Islet of Langerhans (tissue), 1 donor: ENCODE results near the gene ETFA.
"Not testable (repeated sequence)": the region's sequence is repeated elsewhere in the genome, so short reads cannot be mapped to it uniquely, and the experiment has no call there.

Experiments used
- FAIRE-seq: peaks from one replicate; lab custom pipeline; 2011; peaks lifted over from hg19 to GRCh38; lab: Jason Lieb, UNC

ETFA gene

DNA sequence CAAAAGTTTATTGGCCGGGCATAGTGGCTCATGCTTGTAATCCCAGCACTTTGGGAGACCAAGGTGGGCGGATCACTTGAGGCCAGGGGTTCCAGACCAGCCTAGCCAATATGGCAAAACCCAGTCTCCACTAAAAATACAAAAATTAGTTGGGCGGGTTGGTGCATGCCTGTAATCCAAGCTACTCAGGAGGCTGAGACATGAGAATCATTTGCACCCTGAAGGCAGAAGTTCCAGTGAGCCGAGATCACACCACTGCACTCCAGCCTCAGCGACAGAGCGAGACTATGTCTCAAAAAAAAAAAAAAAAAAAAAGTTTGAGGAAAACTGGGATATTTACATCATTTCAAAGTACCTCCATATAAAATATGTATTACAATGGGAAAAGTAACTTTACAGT lies 40.4 kb downstream of the ETFA start:
- FAIRE-seq: no peak

DNA sequence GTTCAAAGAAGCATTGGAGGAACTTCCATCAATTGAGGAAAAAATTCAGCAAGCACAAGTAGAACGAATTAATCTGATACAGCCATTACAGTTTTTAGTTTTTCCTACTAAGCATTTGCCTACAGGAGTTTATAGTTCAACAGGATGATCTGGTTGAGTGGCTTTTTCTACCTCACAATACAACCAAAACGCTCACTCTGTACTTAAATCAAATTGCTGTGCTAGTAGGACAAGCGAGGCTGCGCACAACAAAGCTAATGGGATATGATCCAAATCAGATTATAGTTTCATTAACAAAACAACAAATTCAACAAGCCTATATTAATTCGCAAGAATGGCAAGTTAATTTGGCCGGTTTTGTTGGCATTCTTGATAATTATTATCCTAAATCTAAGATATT lies 44.2 kb downstream of the ETFA start:
- no peak for FAIRE-seq

DNA sequence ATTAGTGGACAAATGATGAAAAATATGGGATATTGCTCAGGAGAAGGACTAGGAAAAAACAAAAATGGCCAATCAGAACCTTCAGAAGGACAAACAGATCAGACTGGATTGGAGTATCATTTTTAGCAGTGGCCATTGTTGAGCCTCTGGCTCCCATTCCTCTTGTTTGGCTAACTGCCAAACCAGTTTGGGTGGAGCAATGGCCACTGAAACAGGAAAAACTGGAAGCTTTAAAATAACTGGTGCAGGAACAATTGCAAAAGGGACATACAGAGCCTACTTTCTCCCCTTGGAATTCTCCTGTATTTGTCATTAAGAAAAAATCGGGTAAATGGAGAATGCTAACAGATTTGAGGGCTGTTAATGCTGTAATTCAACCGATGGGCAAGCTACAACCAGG lies 45.5 kb downstream of the ETFA start:
- FAIRE-seq: not testable (repeated sequence)

DNA sequence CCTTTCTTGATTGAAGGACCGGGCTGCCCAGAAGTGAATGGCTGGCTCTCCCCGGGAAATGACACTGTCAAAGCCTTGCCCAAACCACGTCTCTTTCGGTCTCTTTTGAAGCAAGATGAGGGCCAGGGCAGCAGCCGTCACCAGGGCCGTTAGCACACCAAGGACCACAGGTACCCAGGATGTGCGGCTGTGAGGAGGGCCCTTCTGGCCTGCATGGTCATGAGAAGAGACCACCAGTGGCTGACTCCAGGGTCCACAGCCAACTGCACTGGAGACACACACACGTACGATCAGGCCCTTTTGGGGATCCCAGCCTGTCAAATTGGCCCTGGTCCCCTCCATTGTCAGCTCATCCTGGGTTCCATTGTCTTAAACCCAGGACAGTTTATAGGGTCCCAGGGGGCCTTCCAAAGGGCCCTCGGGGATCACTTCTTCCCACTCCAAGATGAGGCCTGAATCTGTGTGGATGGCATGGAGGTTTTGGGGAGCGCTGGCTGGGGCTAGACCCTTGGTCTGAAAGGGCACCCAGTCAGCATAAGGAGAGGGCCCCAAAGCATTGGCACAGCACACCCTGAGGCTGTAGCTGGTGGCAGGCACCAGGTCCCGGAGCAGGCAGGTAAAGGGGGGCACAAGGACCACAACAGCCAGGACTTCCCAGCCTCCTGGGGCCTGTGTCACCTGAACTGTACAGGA lies 50.9 kb downstream of the ETFA start:
- no peak for FAIRE-seq

DNA sequence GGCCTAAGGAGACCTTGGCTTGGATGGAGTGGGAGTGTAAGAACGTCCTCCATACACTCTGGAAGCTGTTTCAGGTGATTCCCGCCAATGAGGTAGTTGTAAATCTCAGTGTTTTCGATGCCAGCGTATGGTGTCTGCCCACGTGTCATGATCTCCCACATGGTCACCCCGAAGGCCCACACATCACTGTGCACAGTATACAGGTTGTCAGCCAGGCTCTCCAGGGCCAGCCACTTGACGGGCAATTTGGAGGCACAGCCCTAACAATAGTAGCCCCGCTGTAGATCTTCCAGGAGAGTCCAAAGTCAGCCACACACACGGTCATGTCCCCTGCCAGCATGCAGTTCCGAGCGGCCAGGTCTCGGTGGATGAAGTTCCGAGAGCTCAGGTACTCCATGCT lies 51.9 kb downstream of the ETFA start:
- no peak for FAIRE-seq

DNA sequence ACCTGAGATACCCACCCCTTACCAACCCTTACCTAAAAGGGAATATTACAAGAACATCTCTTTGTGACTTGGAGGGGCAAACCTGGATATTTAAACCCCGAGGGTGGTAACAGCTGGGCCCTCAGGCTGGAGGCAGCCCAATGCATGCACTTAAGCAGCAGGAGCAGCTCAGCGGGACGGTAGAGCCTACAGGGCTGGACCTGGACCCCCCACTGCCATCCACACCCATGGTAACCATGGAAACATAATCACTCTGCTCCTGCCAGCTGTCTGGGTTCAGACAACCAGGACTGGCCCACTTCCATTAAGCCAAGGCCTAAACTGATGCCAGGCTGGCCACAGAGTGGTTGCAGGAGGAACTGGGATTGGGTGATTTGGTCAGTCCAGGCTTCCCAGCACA lies 52.8 kb downstream of the ETFA start:
- no peak for FAIRE-seq

DNA sequence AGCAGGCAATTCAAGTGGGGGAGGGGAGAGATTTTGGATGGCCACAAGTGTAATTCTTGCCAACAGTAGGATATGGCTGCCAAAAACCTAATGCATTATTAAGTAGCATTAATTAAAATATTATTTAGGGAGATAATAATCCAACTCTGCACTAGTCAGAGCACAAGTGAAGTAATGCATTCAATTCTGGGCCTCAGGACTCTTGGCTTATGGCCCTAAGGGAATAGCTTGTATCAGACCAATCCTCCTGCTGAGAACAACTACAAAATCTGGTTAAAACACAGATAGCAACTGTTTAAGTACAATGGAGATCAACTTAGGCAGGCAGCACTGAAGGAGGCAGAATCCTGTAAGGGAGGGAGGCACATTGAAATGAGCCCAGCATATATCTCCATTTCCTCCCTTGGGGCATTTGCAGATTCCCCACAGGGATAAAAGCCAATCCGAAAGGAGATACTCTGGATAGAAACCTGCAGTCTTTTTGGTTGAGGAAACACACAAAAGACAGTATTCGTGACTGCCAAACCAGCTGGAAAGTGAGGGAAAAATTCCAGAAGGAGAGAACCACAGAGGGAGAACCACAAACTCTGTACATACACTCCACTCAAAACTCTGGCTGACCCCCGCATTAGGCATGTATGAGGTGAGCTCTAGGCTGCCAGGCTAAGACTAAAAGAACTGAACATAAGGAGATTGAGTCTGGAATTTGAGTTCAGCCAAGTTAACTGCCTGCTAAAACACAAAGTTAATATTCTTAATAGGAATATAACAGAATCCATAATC lies 57.4 kb downstream of the ETFA start:
- FAIRE-seq: no peak

DNA sequence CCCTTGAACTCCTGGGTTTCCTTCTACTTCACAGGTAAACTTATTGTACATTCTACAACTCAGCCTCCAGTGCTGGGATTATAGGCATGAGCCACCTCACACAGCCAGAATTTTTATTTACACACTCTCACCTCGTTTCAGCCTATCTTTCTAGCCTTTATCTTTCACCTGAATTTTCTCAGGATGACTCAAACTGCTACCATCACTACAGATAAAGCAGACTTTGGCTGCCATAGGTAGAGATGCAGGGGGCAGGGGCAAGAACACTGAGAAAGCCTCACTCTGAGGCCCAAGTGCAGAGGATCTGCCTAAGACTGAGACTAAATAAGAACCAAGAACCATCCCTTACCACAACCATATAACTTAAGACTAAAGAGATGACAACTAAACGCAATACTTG lies 59.0 kb downstream of the ETFA start:
- no peak for FAIRE-seq

DNA sequence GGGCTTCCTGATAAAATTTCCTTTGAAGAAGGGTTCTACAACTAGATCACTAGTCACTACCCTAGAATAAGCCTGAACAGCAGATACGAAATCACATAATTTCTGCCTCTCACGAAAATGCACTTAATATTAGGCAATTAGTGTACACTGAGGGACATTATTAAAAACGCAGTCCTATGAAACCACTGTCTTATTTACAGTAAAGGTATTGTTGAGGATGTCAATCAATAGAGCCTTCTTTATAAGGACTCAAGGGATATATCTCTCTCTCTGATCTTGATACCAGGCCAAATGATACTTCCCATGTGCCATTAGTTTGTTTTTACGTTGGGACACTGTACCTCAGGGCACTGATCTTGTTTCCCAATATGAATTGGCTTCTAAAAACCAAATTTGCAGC lies 59.6 kb downstream of the ETFA start:
- FAIRE-seq: no peak

DNA sequence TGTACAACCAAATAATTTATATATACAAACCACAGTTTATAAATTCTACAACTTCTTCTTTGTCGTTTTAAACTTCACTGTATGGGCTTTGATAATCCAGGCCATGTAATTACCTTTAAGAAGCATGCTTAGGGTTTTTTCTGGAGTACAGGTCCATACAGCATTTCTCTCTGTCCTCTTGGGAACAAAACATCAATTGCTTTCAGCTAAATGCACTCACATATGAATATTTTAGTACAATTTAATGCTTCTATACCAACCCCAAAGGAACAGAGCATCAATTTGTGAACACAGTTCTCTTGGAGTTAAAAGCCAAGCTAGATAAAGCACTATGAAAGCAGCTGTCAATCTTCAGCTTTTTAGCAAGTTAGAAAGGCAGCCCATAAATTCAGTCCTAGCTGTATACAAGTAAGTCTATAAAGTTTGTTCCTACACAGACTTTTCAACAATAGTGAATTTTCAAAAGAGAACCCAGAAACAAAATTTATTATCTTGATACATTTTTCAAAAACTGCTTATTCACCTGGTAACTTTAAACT lies 66.1 kb downstream of the ETFA start:
- no peak for FAIRE-seq

DNA sequence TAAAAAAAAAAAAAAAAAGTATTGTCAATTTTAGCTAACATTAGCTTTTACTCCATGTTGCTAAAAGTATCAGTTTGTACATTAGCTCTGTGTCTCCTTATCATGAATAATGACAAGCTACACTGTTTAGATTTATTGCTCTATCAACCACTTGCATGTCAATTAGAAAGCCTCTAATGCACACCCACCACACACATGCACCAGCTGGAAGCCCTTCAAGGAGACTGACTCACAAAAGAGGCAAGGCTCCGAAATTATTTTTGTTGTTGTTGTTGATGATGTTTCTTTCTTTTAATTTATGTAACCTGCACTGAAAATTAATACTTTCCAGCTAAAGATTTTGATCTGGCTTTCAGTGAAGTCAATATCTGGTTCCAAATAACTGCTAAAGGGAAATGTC lies 71.5 kb downstream of the ETFA start:
- FAIRE-seq: no peak

DNA sequence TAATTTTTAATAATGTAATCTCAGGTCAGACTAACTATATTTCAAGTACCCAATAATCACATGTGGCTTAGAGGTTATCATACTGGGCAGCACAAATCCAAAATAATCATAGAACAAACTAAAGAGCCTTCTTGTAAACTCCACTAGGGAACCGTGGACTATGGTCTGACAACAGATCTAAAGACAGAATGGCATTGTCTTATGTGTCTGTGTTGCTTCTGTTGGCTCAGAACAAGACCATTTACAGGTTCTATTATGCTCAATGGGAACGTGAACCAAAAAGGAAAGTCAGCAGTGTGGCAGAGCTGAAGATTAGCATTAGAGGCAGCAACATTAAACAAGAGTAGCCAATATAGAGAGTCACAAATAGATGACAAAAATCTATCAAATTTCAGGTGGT lies 74.9 kb downstream of the ETFA start:
- no peak for FAIRE-seq

DNA sequence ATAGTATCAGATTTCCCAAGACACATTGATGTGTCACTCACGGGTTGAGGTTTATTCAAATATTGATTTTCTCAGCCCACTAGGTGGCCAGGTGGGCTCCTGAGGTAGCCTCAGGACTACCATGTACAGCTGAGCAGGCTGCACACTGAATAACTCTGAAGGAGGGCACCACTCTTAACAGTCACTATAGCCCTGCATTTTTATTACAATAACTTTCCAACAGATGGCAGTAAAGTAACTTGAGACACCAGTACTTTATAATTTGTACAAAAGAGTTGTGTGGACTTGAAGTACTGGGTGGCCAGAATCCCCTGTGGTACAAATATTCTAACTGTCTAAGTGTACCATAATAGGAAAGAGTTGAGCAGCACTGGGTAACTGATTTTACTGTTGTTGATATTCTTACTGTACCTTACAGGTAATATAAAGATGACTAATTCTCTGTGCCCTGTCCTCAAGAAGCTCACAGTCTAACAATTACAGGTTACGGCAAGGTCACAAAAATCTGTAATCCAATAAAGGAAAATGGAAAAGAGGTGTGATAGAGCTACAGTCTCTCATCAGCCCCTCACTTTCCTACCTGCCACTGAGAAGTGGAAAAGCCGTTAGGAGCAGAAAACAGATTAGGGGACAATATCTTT lies 76.0 kb downstream of the ETFA start:
- peak; percentile 36 for FAIRE-seq

DNA sequence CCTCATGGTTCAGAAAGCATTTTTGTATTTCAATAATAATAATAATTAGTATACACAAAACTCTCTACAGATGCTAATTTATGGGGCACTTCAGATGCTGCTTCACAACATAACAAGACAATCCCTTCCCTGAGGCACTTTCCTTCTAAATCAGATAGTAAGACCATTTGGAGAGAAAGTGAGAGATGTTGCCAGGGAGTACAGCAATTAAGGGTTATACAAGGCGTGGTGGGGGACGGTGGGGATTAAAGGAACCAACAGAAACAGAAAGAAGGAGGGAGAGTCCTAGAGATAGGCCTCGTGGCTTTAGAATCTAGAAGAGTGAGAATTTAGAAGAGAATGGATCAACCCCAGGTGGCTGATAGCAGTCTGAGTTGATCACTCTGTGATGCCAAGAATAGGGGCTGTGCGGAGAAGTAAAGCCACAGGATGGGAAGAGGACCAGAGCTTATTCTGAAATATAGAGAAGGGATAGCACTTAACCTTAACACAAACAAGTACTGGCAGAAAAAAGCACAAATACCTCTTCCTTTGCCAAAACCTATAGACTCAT lies 76.9 kb downstream of the ETFA start:
- no peak for FAIRE-seq

DNA sequence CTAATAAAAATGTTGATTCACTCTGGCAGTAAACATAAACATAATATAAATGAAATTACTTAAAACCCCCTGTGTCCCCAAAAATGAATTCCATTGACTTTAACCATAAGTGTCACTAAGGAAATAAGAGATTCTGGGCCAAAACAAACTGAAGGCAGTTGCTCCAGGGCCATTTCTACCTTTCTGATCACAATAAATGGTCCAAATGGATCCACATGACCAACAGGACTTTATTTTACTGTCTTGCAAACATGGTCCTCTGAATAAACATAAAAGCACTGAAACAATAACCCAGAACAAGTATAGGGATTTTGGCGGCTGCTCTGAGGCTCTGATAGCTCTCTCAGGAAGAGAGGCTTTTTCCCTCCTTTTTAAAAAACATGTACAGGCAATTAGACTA lies 77.3 kb downstream of the ETFA start:
- no peak for FAIRE-seq

DNA sequence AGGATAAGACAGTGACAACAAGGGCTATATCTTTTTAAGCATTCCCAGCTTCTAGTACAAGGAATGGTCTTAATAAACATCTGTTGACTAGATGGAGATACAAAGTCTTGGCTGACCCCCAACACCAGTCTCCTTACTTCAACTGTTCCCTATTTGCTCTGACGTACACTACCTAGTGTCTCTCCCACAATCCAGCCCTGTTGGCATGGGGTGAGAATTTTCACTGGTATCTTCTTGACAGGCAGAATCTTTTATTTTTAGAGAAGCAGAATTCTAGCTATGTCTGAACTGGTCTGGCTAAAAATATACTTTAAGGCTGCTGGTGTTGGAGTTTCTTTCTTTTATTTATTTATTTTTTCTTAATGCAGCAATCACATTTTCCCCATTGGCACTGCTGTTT lies 82.0 kb downstream of the ETFA start:
- FAIRE-seq: no peak

DNA sequence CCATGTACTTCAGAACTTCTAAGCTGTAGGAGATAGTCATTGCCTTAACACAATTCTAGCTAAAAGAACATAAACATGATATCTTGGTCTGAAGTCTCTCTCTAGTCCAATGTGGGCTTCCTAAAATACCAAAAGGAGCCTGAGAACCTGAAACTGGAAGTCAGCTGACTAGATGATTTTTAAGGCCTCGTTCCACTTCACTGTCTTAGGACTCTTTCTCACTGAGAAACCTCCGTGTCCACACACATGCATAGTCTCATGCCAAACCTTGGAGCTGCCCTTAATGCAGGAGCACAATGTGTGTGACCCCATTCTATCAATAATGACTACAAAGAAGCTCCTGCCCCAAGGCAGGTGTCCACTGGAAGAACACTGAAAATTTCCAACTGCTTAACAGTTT lies 87.7 kb downstream of the ETFA start:
- FAIRE-seq: no peak

DNA sequence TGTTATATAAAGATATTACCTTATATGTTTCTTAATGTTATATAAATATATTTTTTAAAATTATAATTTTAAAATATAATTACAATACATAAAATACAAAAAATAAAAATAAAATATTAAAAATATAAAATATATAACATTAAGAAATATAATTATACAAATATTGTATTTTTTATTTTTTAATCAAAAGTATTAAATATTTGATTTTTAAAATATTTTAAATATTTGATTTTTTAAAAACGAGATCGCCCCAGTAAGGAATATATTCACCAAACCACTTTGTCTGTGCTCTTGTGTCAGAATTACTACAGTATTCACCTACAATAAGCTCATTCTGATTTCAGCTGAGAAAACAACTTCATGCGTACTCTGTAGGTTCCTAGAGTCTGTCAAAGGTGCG lies 89.1 kb downstream of the ETFA start:
- no peak for FAIRE-seq

DNA sequence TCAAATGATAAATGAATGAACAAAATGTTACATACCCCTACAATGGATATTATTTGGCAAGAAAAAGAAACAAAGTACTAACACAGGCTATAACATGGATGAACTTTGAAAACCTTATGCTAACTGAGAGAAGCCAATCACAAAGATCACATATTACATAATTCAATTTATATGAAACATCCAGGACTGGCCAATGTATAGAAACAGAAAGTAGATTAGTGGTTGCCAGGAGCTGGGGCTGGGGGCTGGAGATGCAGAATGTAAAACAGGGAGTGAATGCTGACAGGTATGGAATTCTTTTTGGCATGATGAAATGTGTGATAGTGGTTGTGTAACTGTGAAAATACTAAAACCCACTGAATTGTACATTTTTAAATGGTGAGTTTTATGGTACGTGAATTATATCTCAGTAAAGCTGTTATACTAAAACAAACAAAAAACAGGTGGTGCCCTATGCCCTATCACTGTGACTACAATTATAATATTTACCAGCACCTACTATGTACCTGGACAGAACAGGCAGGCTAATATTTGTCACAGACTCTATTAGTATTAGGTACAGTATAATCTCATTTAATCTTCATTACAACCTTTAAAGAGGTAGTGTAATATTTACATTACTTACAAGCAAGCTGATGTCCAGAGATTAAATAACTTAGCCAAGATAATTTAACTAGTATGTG lies 90.0 kb downstream of the ETFA start:
- FAIRE-seq: no peak

DNA sequence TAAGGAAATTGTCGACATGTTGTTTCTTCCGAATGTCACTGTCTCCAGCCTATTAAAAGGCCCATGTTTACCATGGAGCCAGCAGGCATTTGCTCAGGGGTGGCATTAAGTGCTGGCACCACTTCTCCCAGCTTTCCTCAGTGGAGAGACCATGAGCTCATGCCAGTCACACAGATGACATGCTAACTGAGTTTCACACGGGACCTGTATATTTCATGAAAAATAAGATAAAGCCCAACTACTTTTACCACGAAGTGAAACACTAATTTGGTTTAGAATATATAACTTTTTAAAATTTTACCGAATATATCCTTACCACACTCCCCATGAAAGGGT lies 93.4 kb downstream of the ETFA start:
- no peak for FAIRE-seq

DNA sequence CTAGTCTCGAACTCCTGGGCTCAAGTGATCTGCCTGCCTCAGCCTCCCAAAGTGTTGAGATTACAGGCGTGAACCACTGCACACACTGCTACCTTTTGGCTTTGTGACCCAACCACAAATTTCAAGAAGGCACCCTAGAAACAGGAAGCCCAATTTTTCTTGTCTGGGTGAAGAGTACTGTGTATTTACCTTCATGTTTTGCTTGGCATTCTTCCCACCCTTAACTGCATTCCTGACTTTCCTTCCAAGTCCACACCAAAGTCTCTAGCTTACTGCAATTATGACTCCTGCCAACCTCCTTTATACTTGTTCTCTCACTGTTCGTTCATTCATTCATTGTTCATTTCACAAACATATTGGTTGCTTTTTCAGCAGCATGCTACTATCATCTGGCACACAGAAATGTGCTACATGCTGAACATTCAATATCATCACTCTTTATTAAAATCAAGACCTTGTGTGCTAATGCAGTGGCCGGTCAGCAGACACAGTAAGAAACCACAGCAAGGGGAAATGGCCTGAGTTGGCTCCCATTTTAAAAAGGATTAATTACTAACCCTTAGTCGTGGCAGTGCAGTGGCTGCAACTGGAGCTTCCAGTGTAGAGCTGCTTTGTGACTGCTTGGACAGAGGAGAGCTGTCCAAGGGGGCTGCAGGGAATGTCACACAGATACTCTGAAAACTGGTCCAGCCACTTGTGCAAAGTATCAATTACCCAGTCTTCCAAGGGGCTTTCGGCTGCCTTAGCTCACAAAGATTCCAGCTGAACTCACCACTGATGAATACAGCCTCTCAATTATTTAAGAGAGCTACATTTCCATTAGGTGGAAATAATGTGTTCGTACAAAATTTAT lies 94.0 kb downstream of the ETFA start:
- FAIRE-seq: no peak

DNA sequence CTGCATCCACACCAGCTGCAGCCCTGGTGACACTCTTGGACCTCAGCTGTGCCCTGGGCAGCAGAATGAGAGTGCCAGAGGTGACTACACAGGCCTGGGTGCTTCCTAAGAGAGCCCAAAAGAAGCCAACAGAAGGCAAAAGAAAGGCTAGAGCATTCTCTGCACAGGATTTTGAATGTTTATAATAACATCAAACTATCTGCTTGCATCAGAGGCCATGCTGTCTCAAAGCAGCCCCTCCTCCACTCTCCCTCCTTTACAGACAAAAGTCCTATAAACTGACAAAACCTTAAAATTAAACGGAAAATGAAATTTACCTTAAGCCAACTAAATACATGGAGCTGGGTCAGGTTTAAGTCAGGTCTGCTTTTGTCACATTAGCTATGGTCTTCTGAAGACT lies 95.6 kb downstream of the ETFA start:
- FAIRE-seq: no peak
